Activated CD4-positive, alpha-beta memory T cell treated with anti-CD3 and anti-CD28 coated beads for 36 hours (primary cell): Measurements from ENCODE around the gene CYRIA. TPM values are rescaled to one million over a fixed set of nuclear protein-coding genes. Genes with fewer than 3 reads are reported as not detected.

Experiments used
- CTCF ChIA-PET: fragments of 350-600 bp; sonication (Branson Sonifier 250); formaldehyde crosslinking; loops from one replicate; lab custom pipeline; 2021; ENCODE audit warnings: antibody characterized with exemption, inconsistent platforms; lab: Charles Lee
- POLR2A ChIA-PET: fragments of 350-600 bp; sonication (Branson Sonifier 250); formaldehyde crosslinking; loops from one replicate; lab custom pipeline; 2021; ENCODE audit warnings: antibody characterized with exemption; lab: Charles Lee
- DNase-seq: peaks from one replicate; pipeline ENCODE4 v3.0.0-alpha.2; 2020
- H3K27ac Mint-ChIP-seq: one replicate; pipeline ENCODE4 v1.8.0; 2021; ENCODE audit warnings: mixed read lengths
- H3K27me3 Mint-ChIP-seq: one replicate; pipeline ENCODE4 v1.8.0; 2021; ENCODE audit warnings: mixed read lengths
- H3K36me3 Mint-ChIP-seq: one replicate; pipeline ENCODE4 v1.8.0; 2021; ENCODE audit warnings: mixed read lengths
- H3K4me1 Mint-ChIP-seq: one replicate; pipeline ENCODE4 v1.8.0; 2021; ENCODE audit warnings: low read depth, mixed read lengths
- H3K4me3 Mint-ChIP-seq: one replicate; pipeline ENCODE4 v1.8.0; 2021; ENCODE audit warnings: mild to moderate bottlenecking, mixed read lengths
- H3K9me3 Mint-ChIP-seq: one replicate; pipeline ENCODE4 v1.8.0; 2021; ENCODE audit warnings: mixed read lengths
- intact Hi-C: fragments of 100-400 bp; cut with micrococcal nuclease; formaldehyde crosslinking; loops from one replicate; pipeline ENCODE4 v1.15.1; 2023
- total RNA-seq, 2 experiments: library from RNA; stranded (reverse); gene quantifications; one replicate each; pipeline ENCODE4 v1.2.3, GENCODE V29; 2021

The CYRIA gene
- total RNA-seq, 2 experiments from 2014 or later, result 0.81 to 0.99 TPM

- POLR2A ChIA-PET, result no interaction called here
- Mint-ChIP-seq H3K27me3 (peaks cover 48% of the 10 kb centered on the region), H3K36me3 (no peaks in the 10 kb centered on the region)
Observed at GRCh38 chr2:16664809-16665747, 556 bp downstream of the CYRIA start.

GRCh38 chr2:16664052-16664731 is 1.4 kb downstream of the CYRIA start:
- Mint-ChIP-seq H3K4me1 (peaks cover 16% of the 10 kb centered on the region), H3K36me3 (no peaks in the 10 kb centered on the region), H3K9me3 (no peaks in the 10 kb centered on the region), H3K27me3 (peaks cover 50% of the 10 kb centered on the region), H3K27ac (no peak overlapping the region), H3K4me3 (no peak overlapping the region)
- ChIA-PET CTCF (no interaction called here), POLR2A (no interaction called here)
- intact Hi-C loops, result no loop called here
- DNase-seq, result no peak

More at GRCh38 chr2:16664809-16665747, 556 bp downstream of the CYRIA start:
- Mint-ChIP-seq H3K4me1 (peaks cover 16% of the 10 kb centered on the region), H3K27ac (no peak overlapping the region), H3K4me3 (peak overlapping the region; percentile 32), H3K9me3 (no peaks in the 10 kb centered on the region)
- intact Hi-C loops, result loop anchor here (5.0 kb wide), 1 partner anchor 82 kb away; no protein-coding TSS in a partner anchor
- no peak for DNase-seq
- CTCF ChIA-PET, result no interaction called here

GRCh38 chr2:16663121-16663905 is 2.3 kb downstream of the CYRIA start:
- ChIA-PET POLR2A (no interaction called here), CTCF (no interaction called here)
- Mint-ChIP-seq H3K4me1 (peaks cover 16% of the 10 kb centered on the region), H3K4me3 (no peak overlapping the region), H3K9me3 (no peaks in the 10 kb centered on the region), H3K27ac (no peak overlapping the region), H3K27me3 (peaks cover 48% of the 10 kb centered on the region), H3K36me3 (no peaks in the 10 kb centered on the region)
- DNase-seq, result no peak
- intact Hi-C loops, result no loop called here

GRCh38 chr2:16661936-16662839 is 3.4 kb downstream of the CYRIA start:
- DNase-seq, result no peak
- Mint-ChIP-seq H3K27ac (no peak overlapping the region), H3K4me1 (peaks cover 16% of the 10 kb centered on the region), H3K27me3 (peaks cover 45% of the 10 kb centered on the region), H3K9me3 (no peaks in the 10 kb centered on the region), H3K4me3 (no peak overlapping the region), H3K36me3 (no peaks in the 10 kb centered on the region)
- ChIA-PET CTCF (no interaction called here), POLR2A (no interaction called here)
- intact Hi-C loops, result no loop called here

GRCh38 chr2:16661526-16661925 is 4.1 kb downstream of the CYRIA start:
- ChIA-PET CTCF (no interaction called here), POLR2A (no interaction called here)
- DNase-seq, result no peak
- peaks cover 14% of the 10 kb centered on the region for H3K4me1 Mint-ChIP-seq
- no peak overlapping the region for H3K27ac Mint-ChIP-seq
- no peaks in the 10 kb centered on the region for H3K36me3 Mint-ChIP-seq
- no peak overlapping the region for H3K4me3 Mint-ChIP-seq
- intact Hi-C loops, result no loop called here
- no peaks in the 10 kb centered on the region for H3K9me3 Mint-ChIP-seq
- peaks cover 42% of the 10 kb centered on the region for H3K27me3 Mint-ChIP-seq

- Mint-ChIP-seq H3K27ac (no peak overlapping the region), H3K4me1 (peaks cover 7% of the 10 kb centered on the region), H3K9me3 (no peaks in the 10 kb centered on the region), H3K4me3 (no peak overlapping the region), H3K27me3 (peaks cover 37% of the 10 kb centered on the region), H3K36me3 (no peaks in the 10 kb centered on the region)
- DNase-seq, result no peak
- intact Hi-C loops, result no loop called here
- CTCF ChIA-PET, result no interaction called here
- POLR2A ChIA-PET, result no interaction called here
Observed at GRCh38 chr2:16660556-16660955, 5.1 kb downstream of the CYRIA start.

- no peak overlapping the region for H3K4me3 Mint-ChIP-seq
- intact Hi-C loops, result no loop called here
Observed at GRCh38 chr2:16660114-16660513, 5.5 kb downstream of the CYRIA start.

GRCh38 chr2:16658076-16658739 is 7.4 kb downstream of the CYRIA start:
- no peaks in the 10 kb centered on the region for H3K4me1 Mint-ChIP-seq
- H3K27me3 Mint-ChIP-seq, result peaks cover 21% of the 10 kb centered on the region
- H3K27ac Mint-ChIP-seq, result no peak overlapping the region
- H3K9me3 Mint-ChIP-seq, result no peaks in the 10 kb centered on the region
- CTCF ChIA-PET, result interaction anchor here (0.6 to 2.4 kb wide), 2 partner anchors 49 to 1653 kb away, joined by 4 to 8 read pairs; no protein-coding TSS in a partner anchor
- POLR2A ChIA-PET, result no interaction called here
- H3K4me3 Mint-ChIP-seq, result no peak overlapping the region
- DNase-seq, result no peak
- intact Hi-C loops, result no loop called here
- no peaks in the 10 kb centered on the region for H3K36me3 Mint-ChIP-seq

More at GRCh38 chr2:16660114-16660513, 5.5 kb downstream of the CYRIA start:
- ChIA-PET POLR2A (no interaction called here), CTCF (interaction anchor here (2.4 kb wide), 1 partner anchor 51 kb away, joined by 8 read pairs; no protein-coding TSS in a partner anchor)
- H3K36me3 Mint-ChIP-seq, result no peaks in the 10 kb centered on the region
- H3K27me3 Mint-ChIP-seq, result peaks cover 38% of the 10 kb centered on the region
- no peaks in the 10 kb centered on the region for H3K9me3 Mint-ChIP-seq
- no peak for DNase-seq
- no peak overlapping the region for H3K27ac Mint-ChIP-seq
- peaks cover 5% of the 10 kb centered on the region for H3K4me1 Mint-ChIP-seq

- no peak overlapping the region for H3K27ac Mint-ChIP-seq
- ChIA-PET POLR2A (no interaction called here), CTCF (interaction anchor here (0.6 to 2.4 kb wide), 2 partner anchors 49 to 1653 kb away, joined by 4 to 8 read pairs; no protein-coding TSS in a partner anchor)
- no peaks in the 10 kb centered on the region for H3K36me3 Mint-ChIP-seq
- peaks cover 16% of the 10 kb centered on the region for H3K27me3 Mint-ChIP-seq
- no peak for DNase-seq
- H3K9me3 Mint-ChIP-seq, result no peaks in the 10 kb centered on the region
- H3K4me1 Mint-ChIP-seq, result no peaks in the 10 kb centered on the region
- intact Hi-C loops, result no loop called here
- H3K4me3 Mint-ChIP-seq, result no peak overlapping the region
Observed at GRCh38 chr2:16657671-16658070, 8.0 kb downstream of the CYRIA start.

GRCh38 chr2:16656784-16657391 is 8.7 kb downstream of the CYRIA start:
- no peaks in the 10 kb centered on the region for H3K9me3 Mint-ChIP-seq
- no peak overlapping the region for H3K4me3 Mint-ChIP-seq
- ChIA-PET CTCF (no interaction called here), POLR2A (no interaction called here)
- intact Hi-C loops, result no loop called here
- no peaks in the 10 kb centered on the region for H3K36me3 Mint-ChIP-seq
- H3K4me1 Mint-ChIP-seq, result no peaks in the 10 kb centered on the region
- DNase-seq, result no peak
- H3K27ac Mint-ChIP-seq, result no peak overlapping the region
- peaks cover 18% of the 10 kb centered on the region for H3K27me3 Mint-ChIP-seq
